Mucosa of stomach (tissue), 1 donor: ENCODE data around the gene DUSP3.
"Not testable (repeated sequence)": the region's sequence is repeated elsewhere in the genome, so short reads cannot be mapped to it uniquely, and the experiment has no call there.

Source experiments
- H3K27me3 ChIP-seq: one replicate; pipeline ENCODE4 v1.7.0; 2013; ENCODE audit warnings: mild to moderate bottlenecking, low read length; ENCODE audit not compliant: control insufficient read depth, insufficient read depth
- H3K36me3 ChIP-seq: one replicate; pipeline ENCODE4 v1.7.0; 2013; ENCODE audit warnings: low read length; ENCODE audit not compliant: control insufficient read depth, insufficient read depth
- H3K4me1 ChIP-seq: one replicate; pipeline ENCODE4 v1.7.0; 2013; ENCODE audit warnings: mild to moderate bottlenecking, low read length; ENCODE audit not compliant: control insufficient read depth, insufficient read depth
- H3K4me3 ChIP-seq: one replicate; pipeline ENCODE4 v1.7.0; 2013; ENCODE audit warnings: low read length
- H3K9ac ChIP-seq: one replicate; pipeline ENCODE4 v1.7.0; 2013; ENCODE audit warnings: mild to moderate bottlenecking, low read length, moderate library complexity
- H3K9me3 ChIP-seq: one replicate; pipeline ENCODE4 v1.7.0; 2013; ENCODE audit warnings: mild to moderate bottlenecking, low read length, moderate library complexity; ENCODE audit not compliant: control insufficient read depth
- donor health status: Pancreatic carcinoma.

The DUSP3 gene

GRCh38 chr17:43798024-43798423, 19.2 kb upstream of the DUSP3 start:
- not testable (repeated sequence) for H3K9me3 ChIP-seq, H3K9ac ChIP-seq, H3K27me3 ChIP-seq, H3K4me3 ChIP-seq, H3K36me3 ChIP-seq, H3K4me1 ChIP-seq

GRCh38 chr17:43792668-43793067, 13.9 kb upstream of the DUSP3 start:
- not testable (repeated sequence) for H3K4me1 ChIP-seq, H3K4me3 ChIP-seq, H3K27me3 ChIP-seq, H3K36me3 ChIP-seq, H3K9me3 ChIP-seq, H3K9ac ChIP-seq

- Histone ChIP-seq H3K4me3 (no peak overlapping the region), H3K9ac (no peak overlapping the region), H3K9me3 (no peaks in the 10 kb centered on the region), H3K4me1 (peaks cover 8% of the 10 kb centered on the region), H3K36me3 (no peaks in the 10 kb centered on the region), H3K27me3 (no peaks in the 10 kb centered on the region)
These were observed 12.8 kb upstream of the DUSP3 start for GRCh38 chr17:43791589-43791988.

- H3K4me1 ChIP-seq, result peaks cover 8% of the 10 kb centered on the region
- no peak overlapping the region for H3K4me3 ChIP-seq
- no peak overlapping the region for H3K9ac ChIP-seq
- H3K27me3 ChIP-seq, result no peaks in the 10 kb centered on the region
- H3K9me3 ChIP-seq, result no peaks in the 10 kb centered on the region
- H3K36me3 ChIP-seq, result no peaks in the 10 kb centered on the region
These were observed 11.6 kb upstream of the DUSP3 start for GRCh38 chr17:43790311-43790940.

GRCh38 chr17:43789482-43789881, 10.7 kb upstream of the DUSP3 start:
- Histone ChIP-seq H3K4me1 (peaks cover 8% of the 10 kb centered on the region), H3K9ac (no peak overlapping the region), H3K4me3 (no peak overlapping the region), H3K36me3 (no peaks in the 10 kb centered on the region), H3K9me3 (no peaks in the 10 kb centered on the region), H3K27me3 (no peaks in the 10 kb centered on the region)

GRCh38 chr17:43788540-43788939, 9.8 kb upstream of the DUSP3 start:
- Histone ChIP-seq H3K9ac (no peak overlapping the region), H3K9me3 (no peaks in the 10 kb centered on the region), H3K4me3 (no peak overlapping the region), H3K27me3 (no peaks in the 10 kb centered on the region), H3K36me3 (no peaks in the 10 kb centered on the region), H3K4me1 (peaks cover 8% of the 10 kb centered on the region)

- Histone ChIP-seq H3K9ac (no peak overlapping the region), H3K27me3 (no peaks in the 10 kb centered on the region), H3K4me1 (peaks cover 8% of the 10 kb centered on the region), H3K9me3 (no peaks in the 10 kb centered on the region), H3K36me3 (no peaks in the 10 kb centered on the region), H3K4me3 (no peak overlapping the region)
These were observed 9.0 kb upstream of the DUSP3 start for GRCh38 chr17:43787728-43788127.

GRCh38 chr17:43784628-43785101, 5.9 kb upstream of the DUSP3 start:
- H3K9ac ChIP-seq, result no peak overlapping the region
- H3K4me3 ChIP-seq, result no peak overlapping the region
- H3K4me1 ChIP-seq, result peaks cover 11% of the 10 kb centered on the region
- no peaks in the 10 kb centered on the region for H3K36me3 ChIP-seq
- no peaks in the 10 kb centered on the region for H3K9me3 ChIP-seq
- H3K27me3 ChIP-seq, result no peaks in the 10 kb centered on the region

- H3K4me1 ChIP-seq, result peaks cover 17% of the 10 kb centered on the region
- H3K9me3 ChIP-seq, result no peaks in the 10 kb centered on the region
- H3K36me3 ChIP-seq, result no peaks in the 10 kb centered on the region
- H3K27me3 ChIP-seq, result no peaks in the 10 kb centered on the region
- no peak overlapping the region for H3K4me3 ChIP-seq
- no peak overlapping the region for H3K9ac ChIP-seq
These were observed 5.3 kb upstream of the DUSP3 start for GRCh38 chr17:43784068-43784467.

GRCh38 chr17:43782913-43783680, 4.3 kb upstream of the DUSP3 start:
- no peaks in the 10 kb centered on the region for H3K9me3 ChIP-seq
- H3K27me3 ChIP-seq, result no peaks in the 10 kb centered on the region
- H3K4me3 ChIP-seq, result no peak overlapping the region
- H3K36me3 ChIP-seq, result no peaks in the 10 kb centered on the region
- peaks cover 18% of the 10 kb centered on the region for H3K4me1 ChIP-seq
- no peak overlapping the region for H3K9ac ChIP-seq

GRCh38 chr17:43780135-43780534, 1.4 kb upstream of the DUSP3 start, which contains the start of gene CFAP97D1:
Gene CFAP97D1, plus strand, starts transcription at chr17:43780435. Its CDS starts 28 bp downstream, at chr17:43780463.
- no peaks in the 10 kb centered on the region for H3K9me3 ChIP-seq
- peaks cover 35% of the 10 kb centered on the region for H3K4me1 ChIP-seq
- H3K27me3 ChIP-seq, result no peaks in the 10 kb centered on the region
- no peaks in the 10 kb centered on the region for H3K36me3 ChIP-seq
- H3K4me3 ChIP-seq, result no peak within 1 kb of the TSS
- peak within 1 kb of the TSS; percentile 75 for H3K9ac ChIP-seq
